ENCODE results near the gene SEMA3C. TPM values are rescaled to one million over a fixed set of nuclear protein-coding genes. Genes with fewer than 3 reads are reported as not detected.
A peak's percentile ranks its signal among the peaks of the same experiment; 100 is the strongest.

Gene SEMA3C
- total RNA-seq, 1 donor from 2014 or later, result 103 TPM

- no peak for DNase-seq
Measured at GRCh38 chr7:80885757-80886156, 33.1 kb downstream of the SEMA3C start.

GRCh38 chr7:80884511-80885195, 34.2 kb downstream of the SEMA3C start:
- DNase-seq, result no peak

- peak; percentile 42 for DNase-seq
Measured at GRCh38 chr7:80883154-80884025, 35.5 kb downstream of the SEMA3C start.

GRCh38 chr7:80882213-80882801, 36.5 kb downstream of the SEMA3C start:
- DNase-seq, result no peak

- DNase-seq, result peak; percentile 81
Measured at GRCh38 chr7:80881351-80881900, 37.4 kb downstream of the SEMA3C start.

- DNase-seq, result no peak
Measured at GRCh38 chr7:80879849-80880248, 39.0 kb downstream of the SEMA3C start.

GRCh38 chr7:80876894-80877414, 41.9 kb downstream of the SEMA3C start:
- no peak for DNase-seq

- no peak for DNase-seq
Measured at GRCh38 chr7:80875537-80876120, 43.2 kb downstream of the SEMA3C start.

GRCh38 chr7:80873140-80873539, 45.7 kb downstream of the SEMA3C start:
- DNase-seq, result no peak

GRCh38 chr7:80871228-80871627, 47.6 kb downstream of the SEMA3C start:
- no peak for DNase-seq

- no peak for DNase-seq
Measured at GRCh38 chr7:80870813-80871212, 48.0 kb downstream of the SEMA3C start.

- no peak for DNase-seq
Measured at GRCh38 chr7:80869821-80870751, 48.8 kb downstream of the SEMA3C start.

- DNase-seq, result no peak
Measured at GRCh38 chr7:80869106-80869784, 49.6 kb downstream of the SEMA3C start.

GRCh38 chr7:80868566-80868965, 50.3 kb downstream of the SEMA3C start:
- DNase-seq, result no peak

GRCh38 chr7:80860554-80860953, 58.3 kb downstream of the SEMA3C start:
- DNase-seq, result no peak

GRCh38 chr7:80859272-80859970, 59.4 kb downstream of the SEMA3C start:
- no peak for DNase-seq

- DNase-seq, result no peak
Measured at GRCh38 chr7:80858141-80858903, 60.5 kb downstream of the SEMA3C start.

- DNase-seq, result no peak
Measured at GRCh38 chr7:80856769-80857168, 62.1 kb downstream of the SEMA3C start.

- DNase-seq, result no peak
Measured at GRCh38 chr7:80851896-80852476, 66.9 kb downstream of the SEMA3C start.

Data from skin of body (tissue), 2 donors.